A549 (cell line): ENCODE measurements around the gene MFNG. TPM values are rescaled to one million over a fixed set of nuclear protein-coding genes. Genes with fewer than 3 reads are reported as not detected.

Experiments used
- ATAC-seq, 2 experiments: fragments of 200-7000 bp in 1 of 2; fragments of >200 bp in 1 of 2; cut with Nextera tagmentation in 1 of 2; cut with Tn5 transposase in 1 of 2; 3 replicates each; pipeline versions ENCODE4 v1.8.0 to v1.9.1; 2018 to 2020; ENCODE audit warnings: mild to moderate bottlenecking in 1 of 2, moderate library complexity in 1 of 2
- CTCF ChIA-PET: fragments of 300-600 bp; sonication (Branson Sonifier 250); formaldehyde crosslinking; extraction: SDS; loops from one replicate; lab custom pipeline; 2021; ENCODE audit warnings: antibody characterized with exemption, inconsistent platforms; lab: Yijun Ruan, JAX
- POLR2A ChIA-PET: fragments of 350-600 bp; formaldehyde crosslinking; extraction: SDS; loops from one replicate; lab custom pipeline; 2021; ENCODE audit warnings: antibody characterized with exemption, inconsistent platforms; lab: Yijun Ruan, JAX
- DNase-seq, 2 experiments: peaks; one replicate each; pipeline versions ENCODE4 v3.0.0 to v3.0.0-alpha.2; 2011 to 2016; ENCODE audit warnings: low read depth in 1 of 2, low spot score in 1 of 2
- FAIRE-seq: peaks from 2 replicates; lab custom pipeline; 2011; peaks lifted over from hg19 to GRCh38; lab: Jason Lieb, UNC
- H3K27ac ChIP-seq, 2 experiments: fragments of >200 bp; sonication (Bioruptor Twin); formaldehyde crosslinking; 3 replicates each; pipeline ENCODE4 v1.5.1; 2016 to 2017
- H3K4me1 ChIP-seq: fragments of >200 bp; sonication (Bioruptor Twin); formaldehyde crosslinking; 3 replicates; pipeline ENCODE4 v1.6.1; 2016
- H3K4me2 ChIP-seq: fragments of >200 bp; sonication (Bioruptor Twin); formaldehyde crosslinking; 3 replicates; pipeline ENCODE4 v1.6.1; 2016
- H3K4me3 ChIP-seq: fragments of >200 bp; sonication (Bioruptor Twin); formaldehyde crosslinking; 3 replicates; pipeline ENCODE4 v1.5.1; 2016
- H3K9me3 ChIP-seq: fragments of >200 bp; sonication (Bioruptor Twin); formaldehyde crosslinking; 3 replicates; pipeline ENCODE4 v1.6.1; 2016
- CBX2 ChIP-seq: fragments of 200-600 bp; sonication (generic); IDR thresholded peaks from 2 replicates; pipeline ENCODE4 v1.6.1; 2016; ENCODE audit warnings: low read depth, mild to moderate bottlenecking, borderline replicate concordance
- CEBPB ChIP-seq, 2 experiments: fragments of >200 bp in 1 of 2; sonication (Bioruptor Twin) in 1 of 2; formaldehyde crosslinking in 1 of 2; IDR thresholded peaks; 2 replicates each; pipeline ENCODE4 v1.6.1; 2012 to 2016
- CHD4 ChIP-seq: fragments of 200-600 bp; sonication (generic); IDR thresholded peaks from 2 replicates; pipeline ENCODE4 v1.6.1; 2016; ENCODE audit warnings: antibody characterized with exemption, mild to moderate bottlenecking, borderline replicate concordance
- FOSB ChIP-seq: fragments of 250-450 bp; sonication (Bioruptor Pico); IDR thresholded peaks from 2 replicates; pipeline ENCODE4 v1.5.0; 2020; ENCODE audit warnings: mild to moderate bottlenecking, moderate library complexity
- GATA3 ChIP-seq: IDR thresholded peaks from 2 replicates; pipeline ENCODE4 v1.6.1; 2012; ENCODE audit warnings: borderline replicate concordance
- JUN ChIP-seq, 2 experiments: fragments of >200 bp; sonication (Bioruptor Twin); formaldehyde crosslinking; IDR thresholded peaks; 2 replicates in 1 of 2; 3 replicates in 1 of 2; pipeline ENCODE4 v1.6.1; 2016 to 2017
- KDM5A ChIP-seq: fragments of 200-600 bp; sonication (generic); IDR thresholded peaks from 2 replicates; pipeline ENCODE4 v1.6.1; 2016; ENCODE audit warnings: antibody characterized with exemption, mild to moderate bottlenecking
- MAFK ChIP-seq: fragments of 450-650 bp; IDR thresholded peaks from 2 replicates; pipeline ENCODE4 v1.6.1; 2014; ENCODE audit not compliant: partially characterized antibody
- RFX5 ChIP-seq: fragments of 450-650 bp; IDR thresholded peaks from 2 replicates; pipeline ENCODE4 v1.7.1; 2014; ENCODE audit warnings: antibody characterized with exemption, mild to moderate bottlenecking, moderate library complexity
- SMC3 ChIP-seq: fragments of >200 bp; sonication (Bioruptor Twin); formaldehyde crosslinking; IDR thresholded peaks from 3 replicates; pipeline ENCODE4 v1.6.1; 2018; ENCODE audit warnings: inconsistent platforms
- ZC3H11A ChIP-seq: fragments of 450-650 bp; IDR thresholded peaks from 2 replicates; pipeline ENCODE4 v1.6.1; 2014; ENCODE audit warnings: antibody characterized with exemption, mild to moderate bottlenecking
- ZNF302 ChIP-seq: fragments of 250-450 bp; sonication (Bioruptor Pico); IDR thresholded peaks from 2 replicates; pipeline ENCODE4 v1.9.0; 2021; ENCODE audit warnings: inconsistent platforms, mild to moderate bottlenecking, moderate library complexity
- WGBS: methylation state at CpG from one replicate; pipeline ENCODE4 v1.1.6; 2017; ENCODE audit errors: missing lambda C conversion rate; 5-methylcytosine and 5-hydroxymethylcytosine counted together
- polyA plus RNA-seq, 4 experiments: library from polyadenylated mRNA; depleted of rRNA in 3 of 4; stranded (reverse); fragments of >200 nt; fragmentation: RNase III in 1 of 4; extraction: RNeasy Plus Mini Kit Qiagen cat#74134 plus additional on column Dnase treatment in 1 of 4; gene quantifications; 2 replicates in 3 of 4; 3 replicates in 1 of 4; pipeline ENCODE4 v1.2.3, GENCODE V29; 2011 to 2017
- TF ChIP-seq, protein P1 (sequence below): fragments of 250-450 bp; sonication (Bioruptor Pico); IDR thresholded peaks from 2 replicates; pipeline ENCODE4 v1.5.0; 2021; ENCODE audit warnings: mild to moderate bottlenecking, moderate library complexity, borderline replicate concordance
- TF ChIP-seq, protein P2 (sequence below): fragments of 200-600 bp; sonication (generic); IDR thresholded peaks from 2 replicates; pipeline ENCODE4 v1.6.1; 2016; ENCODE audit warnings: antibody characterized with exemption, mild to moderate bottlenecking, moderate library complexity
- TF ChIP-seq, protein P3 (sequence below): fragments of 450-650 bp; IDR thresholded peaks from 2 replicates; pipeline ENCODE4 v1.6.1; 2014; ENCODE audit warnings: antibody characterized with exemption
- TF ChIP-seq, protein P4 (sequence below): IDR thresholded peaks from 2 replicates; pipeline ENCODE4 v1.6.1; 2012
- TF ChIP-seq, protein P5 (sequence below): fragments of 150-350 bp; IDR thresholded peaks from 2 replicates; pipeline ENCODE4 v1.6.1; 2014; ENCODE audit warnings: low read depth, mild to moderate bottlenecking, low read length

MFNG gene
- polyA plus RNA-seq, 2 of the 4 experiments (the other 2 are of a cell fraction): 1.2 to 1.8 TPM

DNA sequence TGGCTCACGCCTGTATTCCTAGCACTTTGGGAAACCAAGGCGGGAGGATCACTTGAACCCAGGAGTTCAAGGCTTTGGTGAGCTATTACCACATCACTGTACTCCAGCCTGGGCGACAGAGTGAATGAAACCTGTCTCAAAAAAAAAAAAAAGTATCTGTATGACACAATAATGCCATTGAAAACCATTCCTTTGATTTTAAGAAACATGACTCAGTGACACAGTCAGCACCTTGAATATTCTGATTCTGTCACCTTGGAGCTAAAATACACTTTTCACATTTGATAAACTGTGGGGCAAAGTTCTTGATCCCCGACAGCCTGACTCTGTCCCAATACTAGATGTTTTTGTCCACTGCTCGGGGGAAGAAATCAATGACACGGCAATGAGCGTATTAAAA, 42.2 kb downstream of the MFNG start (continued):
- TF ChIP-seq, protein P1, sequence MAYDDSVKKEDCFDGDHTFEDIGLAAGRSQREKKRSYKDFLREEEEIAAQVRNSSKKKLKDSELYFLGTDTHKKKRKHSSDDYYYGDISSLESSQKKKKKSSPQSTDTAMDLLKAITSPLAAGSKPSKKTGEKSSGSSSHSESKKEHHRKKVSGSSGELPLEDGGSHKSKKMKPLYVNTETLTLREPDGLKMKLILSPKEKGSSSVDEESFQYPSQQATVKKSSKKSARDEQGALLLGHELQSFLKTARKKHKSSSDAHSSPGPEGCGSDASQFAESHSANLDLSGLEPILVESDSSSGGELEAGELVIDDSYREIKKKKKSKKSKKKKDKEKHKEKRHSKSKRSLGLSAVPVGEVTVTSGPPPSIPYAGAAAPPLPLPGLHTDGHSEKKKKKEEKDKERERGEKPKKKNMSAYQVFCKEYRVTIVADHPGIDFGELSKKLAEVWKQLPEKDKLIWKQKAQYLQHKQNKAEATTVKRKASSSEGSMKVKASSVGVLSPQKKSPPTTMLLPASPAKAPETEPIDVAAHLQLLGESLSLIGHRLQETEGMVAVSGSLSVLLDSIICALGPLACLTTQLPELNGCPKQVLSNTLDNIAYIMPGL (CRISPR knock-in tag): no peak

DNA sequence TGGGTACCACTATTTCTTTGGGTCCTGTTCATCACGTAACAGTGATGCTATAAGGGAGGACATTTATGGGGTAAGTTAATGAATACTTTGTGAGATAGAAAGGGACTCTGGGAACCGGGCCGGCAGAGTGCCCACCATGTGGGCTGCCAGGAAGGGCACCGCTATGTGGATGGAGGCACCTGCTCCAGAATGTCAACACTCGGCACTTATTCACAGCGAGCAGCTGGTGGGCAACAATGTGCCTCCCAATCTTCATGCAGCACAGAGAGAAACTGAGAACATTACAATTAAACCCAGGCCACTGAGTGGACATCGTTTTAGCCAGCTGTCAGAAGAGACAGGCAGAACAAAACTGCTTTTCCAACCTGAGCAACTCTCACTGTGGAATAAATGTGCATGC, 43.1 kb downstream of the MFNG start:
- Histone ChIP-seq H3K9me3 (peaks cover 17% of the 10 kb centered on the region), H3K4me2 (peak overlapping the region; percentile 48; the same call in 2 of the 3 replicates), H3K4me3 (no peak overlapping the region), H3K4me1 (peaks cover 11% of the 10 kb centered on the region; the same call in 1 of the 3 replicates)
- DNase-seq: no peak
- no peak for ATAC-seq
- TF ChIP-seq MAFK (no peak), CHD4 (no peak), SMC3 (no peak), ZNF302 (CRISPR knock-in tag) (no peak), KDM5A (no peak), FOSB (CRISPR knock-in tag) (no peak), CEBPB (IDR thresholded peaks at IDR 0.05) (no peak), GATA3 (no peak), JUN (IDR thresholded peaks at IDR 0.05) (no peak), ZC3H11A (no peak), RFX5 (no peak)
- TF ChIP-seq, protein P2, sequence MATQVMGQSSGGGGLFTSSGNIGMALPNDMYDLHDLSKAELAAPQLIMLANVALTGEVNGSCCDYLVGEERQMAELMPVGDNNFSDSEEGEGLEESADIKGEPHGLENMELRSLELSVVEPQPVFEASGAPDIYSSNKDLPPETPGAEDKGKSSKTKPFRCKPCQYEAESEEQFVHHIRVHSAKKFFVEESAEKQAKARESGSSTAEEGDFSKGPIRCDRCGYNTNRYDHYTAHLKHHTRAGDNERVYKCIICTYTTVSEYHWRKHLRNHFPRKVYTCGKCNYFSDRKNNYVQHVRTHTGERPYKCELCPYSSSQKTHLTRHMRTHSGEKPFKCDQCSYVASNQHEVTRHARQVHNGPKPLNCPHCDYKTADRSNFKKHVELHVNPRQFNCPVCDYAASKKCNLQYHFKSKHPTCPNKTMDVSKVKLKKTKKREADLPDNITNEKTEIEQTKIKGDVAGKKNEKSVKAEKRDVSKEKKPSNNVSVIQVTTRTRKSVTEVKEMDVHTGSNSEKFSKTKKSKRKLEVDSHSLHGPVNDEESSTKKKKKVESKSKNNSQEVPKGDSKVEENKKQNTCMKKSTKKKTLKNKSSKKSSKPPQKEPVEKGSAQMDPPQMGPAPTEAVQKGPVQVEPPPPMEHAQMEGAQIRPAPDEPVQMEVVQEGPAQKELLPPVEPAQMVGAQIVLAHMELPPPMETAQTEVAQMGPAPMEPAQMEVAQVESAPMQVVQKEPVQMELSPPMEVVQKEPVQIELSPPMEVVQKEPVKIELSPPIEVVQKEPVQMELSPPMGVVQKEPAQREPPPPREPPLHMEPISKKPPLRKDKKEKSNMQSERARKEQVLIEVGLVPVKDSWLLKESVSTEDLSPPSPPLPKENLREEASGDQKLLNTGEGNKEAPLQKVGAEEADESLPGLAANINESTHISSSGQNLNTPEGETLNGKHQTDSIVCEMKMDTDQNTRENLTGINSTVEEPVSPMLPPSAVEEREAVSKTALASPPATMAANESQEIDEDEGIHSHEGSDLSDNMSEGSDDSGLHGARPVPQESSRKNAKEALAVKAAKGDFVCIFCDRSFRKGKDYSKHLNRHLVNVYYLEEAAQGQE: no peak
- TF ChIP-seq, all 56 proteins: peak for 0
- ChIA-PET POLR2A (no interaction called here), CTCF (interaction anchor here (1.7 to 2.6 kb wide), 3 partner anchors 13 to 127 kb away, joined by 4 to 12 read pairs (median 8); no protein-coding TSS in a partner anchor)
- WGBS: 83% methylated on average over 7 of the region's 7 CpGs
- H3K27ac ChIP-seq: peak overlapping the region; percentile 47 to 68; a peak in 5 of 6 replicates
- no peak for FAIRE-seq

DNA sequence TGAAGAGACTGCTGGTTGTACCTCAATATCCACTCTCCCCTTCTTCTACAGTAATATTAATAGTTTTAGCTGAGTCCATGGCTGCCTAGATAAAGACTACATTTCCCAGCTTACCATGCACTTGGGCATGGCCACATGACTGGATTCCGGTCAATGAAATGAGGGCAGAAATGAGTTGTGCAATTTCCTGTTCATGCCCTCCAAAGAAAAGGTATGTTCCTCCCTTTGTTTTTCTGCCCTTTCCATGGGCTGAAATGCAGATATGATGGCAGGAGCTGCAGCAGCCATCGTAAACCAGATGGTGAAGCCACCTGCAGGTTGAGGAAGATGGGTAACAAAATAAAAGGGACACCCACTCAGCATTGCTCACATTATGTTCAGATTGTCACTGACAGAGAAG, 43.6 kb downstream of the MFNG start:
- Histone ChIP-seq H3K9me3 (peaks cover 17% of the 10 kb centered on the region), H3K4me1 (peaks cover 11% of the 10 kb centered on the region; the same call in 1 of the 3 replicates), H3K4me3 (no peak overlapping the region), H3K4me2 (peak overlapping the region; percentile 48; the same call in 2 of the 3 replicates), H3K27ac (peak overlapping the region; percentile 47 to 68)
- 46% methylated on average over 2 of the region's 2 CpGs for WGBS
- FAIRE-seq (no peak), ATAC-seq (peak; percentile 54 to 77; a peak in 3 of 6 replicates), DNase-seq (peak in 1 of 2 experiments; percentile 49)
- ChIA-PET POLR2A (interaction anchor here (0.6 kb wide), 1 partner anchor 558 kb away, joined by 3 read pairs; no protein-coding TSS in a partner anchor), CTCF (interaction anchor here (1.0 to 2.6 kb wide), 5 partner anchors 11 to 126 kb away, joined by 3 to 12 read pairs (median 4); no protein-coding TSS in a partner anchor)
- TF ChIP-seq CEBPB (IDR thresholded peaks at IDR 0.05) (peak; percentile 70 to 94), CBX2 (no peak)
- TF ChIP-seq, protein P3, sequence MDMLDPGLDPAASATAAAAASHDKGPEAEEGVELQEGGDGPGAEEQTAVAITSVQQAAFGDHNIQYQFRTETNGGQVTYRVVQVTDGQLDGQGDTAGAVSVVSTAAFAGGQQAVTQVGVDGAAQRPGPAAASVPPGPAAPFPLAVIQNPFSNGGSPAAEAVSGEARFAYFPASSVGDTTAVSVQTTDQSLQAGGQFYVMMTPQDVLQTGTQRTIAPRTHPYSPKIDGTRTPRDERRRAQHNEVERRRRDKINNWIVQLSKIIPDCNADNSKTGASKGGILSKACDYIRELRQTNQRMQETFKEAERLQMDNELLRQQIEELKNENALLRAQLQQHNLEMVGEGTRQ: peak; percentile 78
- TF ChIP-seq, protein P4, sequence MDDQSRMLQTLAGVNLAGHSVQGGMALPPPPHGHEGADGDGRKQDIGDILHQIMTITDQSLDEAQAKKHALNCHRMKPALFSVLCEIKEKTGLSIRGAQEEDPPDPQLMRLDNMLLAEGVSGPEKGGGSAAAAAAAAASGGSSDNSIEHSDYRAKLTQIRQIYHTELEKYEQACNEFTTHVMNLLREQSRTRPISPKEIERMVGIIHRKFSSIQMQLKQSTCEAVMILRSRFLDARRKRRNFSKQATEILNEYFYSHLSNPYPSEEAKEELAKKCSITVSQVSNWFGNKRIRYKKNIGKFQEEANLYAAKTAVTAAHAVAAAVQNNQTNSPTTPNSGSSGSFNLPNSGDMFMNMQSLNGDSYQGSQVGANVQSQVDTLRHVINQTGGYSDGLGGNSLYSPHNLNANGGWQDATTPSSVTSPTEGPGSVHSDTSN: no peak
- TF ChIP-seq, protein P5, sequence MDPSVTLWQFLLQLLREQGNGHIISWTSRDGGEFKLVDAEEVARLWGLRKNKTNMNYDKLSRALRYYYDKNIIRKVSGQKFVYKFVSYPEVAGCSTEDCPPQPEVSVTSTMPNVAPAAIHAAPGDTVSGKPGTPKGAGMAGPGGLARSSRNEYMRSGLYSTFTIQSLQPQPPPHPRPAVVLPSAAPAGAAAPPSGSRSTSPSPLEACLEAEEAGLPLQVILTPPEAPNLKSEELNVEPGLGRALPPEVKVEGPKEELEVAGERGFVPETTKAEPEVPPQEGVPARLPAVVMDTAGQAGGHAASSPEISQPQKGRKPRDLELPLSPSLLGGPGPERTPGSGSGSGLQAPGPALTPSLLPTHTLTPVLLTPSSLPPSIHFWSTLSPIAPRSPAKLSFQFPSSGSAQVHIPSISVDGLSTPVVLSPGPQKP: no peak
